Endothelial cell of umbilical vein (primary cell): ENCODE results near the gene TOP2A. TPM values are rescaled to one million over a fixed set of nuclear protein-coding genes. Genes with fewer than 3 reads are reported as not detected.

Source experiments
- BruUV-seq: library from RNA; stranded (reverse); fragments of 400-500 nt; replicated peaks from 2 replicates; lab custom pipeline; 2021; lab: Mats Ljungman, UMichigan
- CTCF ChIA-PET: fragments of 300-600, 350-600 bp; sonication (Branson Sonifier 250); formaldehyde crosslinking; loops from one replicate; lab custom pipeline; 2021; ENCODE audit warnings: antibody characterized with exemption, inconsistent platforms; lab: Charles Lee
- POLR2A ChIA-PET: fragments of 300-600, 350-600 bp; sonication (Branson Sonifier 250); formaldehyde crosslinking; loops from one replicate; lab custom pipeline; 2021; ENCODE audit warnings: antibody characterized with exemption, inconsistent platforms; lab: Charles Lee
- DNase-seq: peaks from one replicate; pipeline ENCODE4 v3.0.0-alpha.2; 2011; ENCODE audit warnings: low read depth, low spot score
- FAIRE-seq: peaks from 2 replicates; lab custom pipeline; 2011; peaks lifted over from hg19 to GRCh38; lab: Jason Lieb, UNC
- H2AFZ ChIP-seq: 2 replicates; pipeline ENCODE4 v1.6.0; 2012; ENCODE audit warnings: low read depth, low read length, control low read depth, inconsistent platforms
- H3K27ac ChIP-seq: 2 replicates; pipeline ENCODE4 v1.5.1; 2011; ENCODE audit warnings: low read depth, mild to moderate bottlenecking, control low read depth, low read length, moderate library complexity; ENCODE audit not compliant: insufficient read depth
- H3K27me3 ChIP-seq, 2 experiments: 2 replicates each; pipeline versions ENCODE4 v1.6.0 to v1.6.1; 2011; ENCODE audit warnings: low read length in 2 of 2, mixed read lengths in 1 of 2; ENCODE audit not compliant: control insufficient read depth in 2 of 2, insufficient read depth in 2 of 2
- H3K36me3 ChIP-seq, 2 experiments: 2 replicates in 1 of 2; 3 replicates in 1 of 2; pipeline ENCODE4 v1.5.1; 2011; ENCODE audit warnings: low read length in 2 of 2, mild to moderate bottlenecking in 1 of 2, moderate library complexity in 1 of 2; ENCODE audit not compliant: control insufficient read depth in 2 of 2, insufficient read depth in 2 of 2; ENCODE audit errors: extremely low read depth in 1 of 2
- H3K4me1 ChIP-seq: 3 replicates; pipeline ENCODE4 v1.5.1; 2011; ENCODE audit warnings: mild to moderate bottlenecking, low read length; ENCODE audit not compliant: control insufficient read depth, insufficient read depth; ENCODE audit errors: extremely low read depth
- H3K4me2 ChIP-seq: 2 replicates; pipeline ENCODE4 v1.6.1; 2011; ENCODE audit warnings: low read length, control low read depth, mixed read lengths; ENCODE audit not compliant: insufficient read depth
- H3K4me3 ChIP-seq, 3 experiments: fragments of 200-600 bp in 1 of 3; sonication (generic), shearing (Covaris generic) in 1 of 3; replicated peaks in 1 of 3; 2 replicates each; pipeline ENCODE4 v1.5.1; 2011 to 2016; ENCODE audit warnings: control low read depth in 3 of 3, low read length in 3 of 3, mild to moderate bottlenecking in 2 of 3, inconsistent platforms in 1 of 3, low read depth in 1 of 3, moderate library complexity in 1 of 3; ENCODE audit not compliant: insufficient read depth in 1 of 3
- H3K79me2 ChIP-seq: 2 replicates; pipeline ENCODE4 v1.6.0; 2012; ENCODE audit warnings: low read length, inconsistent platforms; ENCODE audit not compliant: control insufficient read depth, insufficient read depth
- H3K9ac ChIP-seq: replicated peaks from 2 replicates; pipeline ENCODE3; 2011; ENCODE audit warnings: low read length, control low read depth; ENCODE audit not compliant: insufficient read depth; ENCODE audit errors: extremely low read depth
- H3K9me1 ChIP-seq: replicated peaks from 3 replicates; pipeline ENCODE4 v1.6.0; 2011; ENCODE audit warnings: mild to moderate bottlenecking, low read length; ENCODE audit not compliant: control insufficient read depth, insufficient read depth; ENCODE audit errors: extremely low read depth
- H3K9me3 ChIP-seq: replicated peaks from 2 replicates; pipeline ENCODE4 v1.5.1; 2012; ENCODE audit warnings: low read length, inconsistent platforms; ENCODE audit not compliant: control insufficient read depth, insufficient read depth
- H4K20me1 ChIP-seq: replicated peaks from 2 replicates; pipeline ENCODE3; 2011; ENCODE audit warnings: mild to moderate bottlenecking, low read length; ENCODE audit not compliant: control insufficient read depth, insufficient read depth; ENCODE audit errors: extremely low read depth
- CTCF ChIP-seq, 2 donors: IDR thresholded peaks; 1 replicate in 1 of 2; 2 replicates in 1 of 2; pipeline ENCODE4 v1.5.1; 2011; ENCODE audit warnings: low read length in 2 of 2, mild to moderate bottlenecking in 2 of 2, moderate library complexity in 2 of 2, control low read depth in 1 of 2, inconsistent platforms in 1 of 2, low read depth in 1 of 2; ENCODE audit not compliant: insufficient read depth in 1 of 2; ENCODE audit errors: extremely low read depth in 1 of 2
- EZH2 ChIP-seq: IDR thresholded peaks from 2 replicates; pipeline ENCODE4 v1.6.1; 2012; ENCODE audit warnings: borderline replicate concordance, low read depth, mild to moderate bottlenecking, moderate library complexity, low read length, inconsistent platforms; ENCODE audit not compliant: severe bottlenecking
- JUN ChIP-seq: IDR thresholded peaks from 2 replicates; pipeline ENCODE4 v1.6.1; 2011; ENCODE audit warnings: borderline replicate concordance, low read depth; ENCODE audit not compliant: insufficient read length, insufficient read depth
- MYC ChIP-seq: IDR thresholded peaks from one replicate; pipeline ENCODE4 v1.6.1; 2011; ENCODE audit warnings: mild to moderate bottlenecking, low read depth, low read length
- POLR2A ChIP-seq: IDR thresholded peaks from 2 replicates; pipeline ENCODE4 v1.6.1; 2012; ENCODE audit warnings: low read depth, mild to moderate bottlenecking, control low read depth, low read length
- POLR2AphosphoS5 ChIP-seq: IDR thresholded peaks from 2 replicates; pipeline ENCODE4 v1.6.1; 2012; ENCODE audit warnings: low read depth, mild to moderate bottlenecking, control low read depth, low read length, moderate library complexity; ENCODE audit not compliant: insufficient read depth
- dilution Hi-C: fragments of 300-500 bp; cut with MboI; formaldehyde crosslinking; loops from one replicate; pipeline ENCODE4 v1.15.0; 2019; ENCODE audit warnings: low sequenced_read_pairs; ENCODE audit not compliant: extremely low pct_ligation_motif_present
- intact Hi-C: fragments of 100-400 bp; cut with micrococcal nuclease; formaldehyde crosslinking; loops from one replicate; pipeline ENCODE4 v1.10.0; 2022
- polyA plus RNA-seq, 4 experiments: library from polyadenylated mRNA; depleted of rRNA in 3 of 4; stranded (reverse) in 3 of 4; unstranded in 1 of 4; fragments of >200 nt; gene quantifications; 2 replicates each; pipeline versions ENCODE4 v1.2.1 to v1.2.3, GENCODE V29; 2011 to 2012; ENCODE audit warnings: missing spikeins in 1 of 4
- total RNA-seq: library from RNA; stranded (reverse); gene quantifications from 2 replicates; pipeline ENCODE4 v1.2.3, GENCODE V29; 2021
- TF ChIP-seq, protein P1 (sequence below): IDR thresholded peaks from 2 replicates; pipeline ENCODE4 v1.6.1; 2011; ENCODE audit not compliant: insufficient read depth, insufficient read length

The TOP2A gene
- total and polyA plus RNA-seq, 2 donors (not counting 3 experiments of a cell fraction or from before 2014, with no cell fraction given): 31.3 to 160 TPM

DNA sequence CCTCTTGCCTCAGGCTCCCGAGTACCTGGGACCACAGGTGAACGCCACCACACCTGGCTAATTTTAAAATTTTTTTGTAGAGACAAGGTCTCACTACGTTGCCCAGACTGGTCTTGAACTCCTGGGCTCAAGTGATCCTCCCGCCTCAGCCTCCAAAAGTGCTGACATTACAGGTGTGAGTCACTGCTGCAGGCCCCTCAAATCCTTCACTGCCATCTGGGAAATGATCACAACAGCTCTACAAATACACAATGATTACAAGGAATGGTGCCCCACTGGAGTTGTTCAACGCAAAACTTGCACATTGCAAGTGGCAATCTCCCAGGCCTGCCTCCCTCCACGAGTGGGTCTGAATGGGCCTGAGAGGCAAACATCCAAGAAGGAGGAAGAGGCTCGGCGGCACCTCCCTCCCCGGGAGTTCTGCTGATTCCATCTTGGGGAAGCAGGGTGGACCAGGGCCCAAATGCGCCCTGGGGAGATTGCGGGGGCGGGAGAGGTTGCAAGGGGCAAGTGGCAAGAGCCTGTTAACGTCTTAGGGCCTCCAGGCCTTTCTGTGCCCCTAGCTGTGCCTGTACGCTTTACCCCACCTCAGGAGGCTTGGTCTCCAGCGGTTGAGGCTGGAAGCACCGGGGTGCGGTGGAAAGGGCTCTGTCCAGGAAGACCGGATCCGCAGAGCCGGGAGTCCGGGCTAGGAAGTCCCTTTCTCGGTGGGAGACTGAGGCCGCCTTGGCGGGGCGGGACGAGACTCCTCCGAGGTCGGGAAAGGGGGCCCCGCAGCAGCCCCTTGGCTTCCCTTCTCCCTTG is 24.9 kb upstream of the TOP2A start:
- H3K9me1 ChIP-seq: no peaks in the 10 kb centered on the region
- ChIA-PET POLR2A (interaction anchor here (0.6 to 1.8 kb wide), 3 partner anchors 25 to 1372 kb away, joined by 3 to 9 read pairs (median 7); partner anchors contain the start of gene TOP2A), CTCF (interaction anchor here (0.8 to 8.1 kb wide), 10 partner anchors 18 to 118 kb away, joined by 3 to 143 read pairs (median 6); partner anchors contain the start of genes GJD3 and TOP2A)
- peak overlapping the region; percentile 74 for H3K4me2 ChIP-seq
- FAIRE-seq (peak; percentile 64), DNase-seq (peak; percentile 28)
- no peak overlapping the region for H3K27ac ChIP-seq
- H3K27me3 ChIP-seq: no peaks in the 10 kb centered on the region
- H3K36me3 ChIP-seq: peaks cover 0 to 4% of the 10 kb centered on the region in 2 experiments
- peaks cover 28% of the 10 kb centered on the region for H3K4me1 ChIP-seq
- TF ChIP-seq CTCF (IDR thresholded peaks at IDR 0.05; ENCODE audit: extremely low read depth in 1 of 2, insufficient read depth in 1 of 2, low read depth in 1 of 2, low read length in 2 of 2) (peak in 1 of 2 donors; percentile 0), JUN (no peak)
- peak overlapping the region; percentile 21 to 51 (median 47) for H3K4me3 ChIP-seq
- dilution Hi-C loops (no loop called here), intact Hi-C loops (loop anchor here (1.0 kb wide), 4 partner anchors 25 to 91 kb away; partner anchors contain the start of gene TOP2A)
- no peaks in the 10 kb centered on the region for H4K20me1 ChIP-seq
- H3K9me3 ChIP-seq: no peaks in the 10 kb centered on the region
- peak overlapping the region; percentile 32 for H3K9ac ChIP-seq
- H2AFZ ChIP-seq: peak overlapping the region; percentile 80
- no TSS peak for BruUV-seq
- peaks cover 38% of the 10 kb centered on the region for H3K79me2 ChIP-seq

- POLR2A ChIA-PET: interaction anchor here (0.6 kb wide), 1 partner anchor 36 kb away, joined by 3 read pairs; no protein-coding TSS in a partner anchor
- intact Hi-C loops: no loop called here
- Histone ChIP-seq H3K9me3 (no peaks in the 10 kb centered on the region), H3K4me2 (no peak overlapping the region), H3K4me3 (no peak overlapping the region), H3K9ac (no peak overlapping the region), H3K79me2 (peaks cover 15% of the 10 kb centered on the region), H2AFZ (no peak overlapping the region), H3K4me1 (peaks cover 6% of the 10 kb centered on the region), H3K9me1 (no peaks in the 10 kb centered on the region), H4K20me1 (no peaks in the 10 kb centered on the region), H3K36me3 (no peaks in the 10 kb centered on the region), H3K27ac (no peak overlapping the region), H3K27me3 (no peaks in the 10 kb centered on the region)
- no peak for TF ChIP-seq EZH2
- no peak for TF ChIP-seq JUN
- no peak for TF ChIP-seq MYC
- no peak for TF ChIP-seq POLR2AphosphoS5
- no peak for TF ChIP-seq CTCF (IDR thresholded peaks at IDR 0.05; ENCODE audit: extremely low read depth in 1 of 2, insufficient read depth in 1 of 2, low read depth in 1 of 2, low read length in 2 of 2)
- no peak for TF ChIP-seq POLR2A
- TF ChIP-seq, protein P1, sequence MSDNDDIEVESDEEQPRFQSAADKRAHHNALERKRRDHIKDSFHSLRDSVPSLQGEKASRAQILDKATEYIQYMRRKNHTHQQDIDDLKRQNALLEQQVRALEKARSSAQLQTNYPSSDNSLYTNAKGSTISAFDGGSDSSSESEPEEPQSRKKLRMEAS: no peak
- FAIRE-seq (no peak), DNase-seq (no peak)
- CTCF ChIA-PET: interaction anchor here (1.0 to 8.1 kb wide), 7 partner anchors 10 to 120 kb away, joined by 3 to 143 read pairs (median 8); no protein-coding TSS in a partner anchor
- BruUV-seq: no TSS peak
- dilution Hi-C loops: no loop called here
Observed at GRCh38 chr17:40440166-40440565, 22.5 kb upstream of the TOP2A start.
